HG02938 (cell line): ENCODE results near the gene FPR2.
"Not testable (repeated sequence)": the region's sequence is repeated elsewhere in the genome, so short reads cannot be mapped to it uniquely, and the experiment has no call there.

Source experiments
- ATAC-seq: cut with Tn5 transposase; IDR thresholded peaks from one replicate; pipeline ENCODE4 v1.9.1; 2021; ENCODE audit warnings: mild to moderate bottlenecking, moderate library complexity; ENCODE audit not compliant: unreplicated experiment

The FPR2 gene

GRCh38 chr19:51739466-51740213, 21.3 kb upstream of the FPR2 start:
- no peak for ATAC-seq

GRCh38 chr19:51740356-51740755, 20.6 kb upstream of the FPR2 start:
- ATAC-seq, result no peak

- ATAC-seq, result no peak
These were observed 18.2 kb upstream of the FPR2 start for GRCh38 chr19:51742789-51743188.

GRCh38 chr19:51743405-51743804, 17.6 kb upstream of the FPR2 start:
- ATAC-seq, result no peak

GRCh38 chr19:51746731-51747130, 14.2 kb upstream of the FPR2 start:
- no peak for ATAC-seq

GRCh38 chr19:51749979-51750378, 11.0 kb upstream of the FPR2 start:
- ATAC-seq, result no peak

- ATAC-seq, result no peak
These were observed 10.4 kb upstream of the FPR2 start for GRCh38 chr19:51750400-51751094.

- ATAC-seq, result no peak
These were observed 9.3 kb upstream of the FPR2 start, which contains the start of gene FPR1 for GRCh38 chr19:51751655-51752054. Gene FPR1 (minus strand): TSS chr19:51751878. CDS start chr19:51746994, 4,884 bp downstream.

- ATAC-seq, result no peak
These were observed 6.9 kb upstream of the FPR2 start for GRCh38 chr19:51754109-51754508.

GRCh38 chr19:51754770-51755169, 6.2 kb upstream of the FPR2 start:
- ATAC-seq, result no peak

GRCh38 chr19:51755571-51755970, 5.4 kb upstream of the FPR2 start:
- ATAC-seq, result no peak

GRCh38 chr19:51761696-51762095, 716 bp downstream of the FPR2 start:
- ATAC-seq, result no peak

GRCh38 chr19:51765086-51765485, 4.1 kb downstream of the FPR2 start:
- no peak for ATAC-seq

- no peak for ATAC-seq
These were observed 5.5 kb downstream of the FPR2 start for GRCh38 chr19:51766461-51766860.

- ATAC-seq, result no peak
These were observed 10.6 kb downstream of the FPR2 start for GRCh38 chr19:51771376-51772130.

GRCh38 chr19:51772977-51773376, 12.0 kb downstream of the FPR2 start:
- ATAC-seq, result no peak

GRCh38 chr19:51776561-51776960, 15.6 kb downstream of the FPR2 start:
- not testable (repeated sequence) for ATAC-seq

- ATAC-seq, result no peak
These were observed 16.8 kb downstream of the FPR2 start for GRCh38 chr19:51777570-51778462.

GRCh38 chr19:51779181-51779580, 18.2 kb downstream of the FPR2 start:
- no peak for ATAC-seq

GRCh38 chr19:51779703-51780102, 18.7 kb downstream of the FPR2 start:
- no peak for ATAC-seq

- ATAC-seq, result no peak
These were observed 19.3 kb downstream of the FPR2 start for GRCh38 chr19:51780270-51780669.
